ENCODE data around the gene DMXL1.

DMXL1 gene

GRCh38 chr5:119269061-119269944 lies 198.4 kb downstream of the DMXL1 start:
- no peak for DNase-seq (ENCODE audit: low read depth, low spot score)

DNA sequence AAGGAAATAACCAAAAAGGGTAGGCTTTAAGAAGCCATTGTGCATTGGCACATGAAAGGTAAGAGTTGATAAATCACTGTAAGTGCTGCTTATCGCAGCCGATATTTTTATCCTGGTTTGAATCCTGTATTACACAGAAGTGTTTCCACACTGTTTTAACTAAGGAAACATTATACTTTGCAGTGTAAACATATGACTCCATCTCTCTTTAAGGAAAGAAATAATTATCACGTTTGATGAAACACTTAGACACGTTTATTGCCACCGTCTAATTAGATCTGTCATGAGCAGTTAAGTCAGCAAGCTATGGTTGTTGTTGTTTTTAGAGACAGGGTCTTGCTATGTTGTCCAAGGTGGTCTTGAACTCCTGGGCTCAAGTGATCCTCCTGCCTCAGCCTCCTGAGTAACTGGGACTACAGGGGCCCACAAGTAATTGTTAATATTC lies 199.3 kb downstream of the DMXL1 start:
- no peak for DNase-seq (ENCODE audit: low read depth, low spot score)

GRCh38 chr5:119270960-119271757 lies 200.3 kb downstream of the DMXL1 start:
- DNase-seq (ENCODE audit: low read depth, low spot score) = no peak

DNA sequence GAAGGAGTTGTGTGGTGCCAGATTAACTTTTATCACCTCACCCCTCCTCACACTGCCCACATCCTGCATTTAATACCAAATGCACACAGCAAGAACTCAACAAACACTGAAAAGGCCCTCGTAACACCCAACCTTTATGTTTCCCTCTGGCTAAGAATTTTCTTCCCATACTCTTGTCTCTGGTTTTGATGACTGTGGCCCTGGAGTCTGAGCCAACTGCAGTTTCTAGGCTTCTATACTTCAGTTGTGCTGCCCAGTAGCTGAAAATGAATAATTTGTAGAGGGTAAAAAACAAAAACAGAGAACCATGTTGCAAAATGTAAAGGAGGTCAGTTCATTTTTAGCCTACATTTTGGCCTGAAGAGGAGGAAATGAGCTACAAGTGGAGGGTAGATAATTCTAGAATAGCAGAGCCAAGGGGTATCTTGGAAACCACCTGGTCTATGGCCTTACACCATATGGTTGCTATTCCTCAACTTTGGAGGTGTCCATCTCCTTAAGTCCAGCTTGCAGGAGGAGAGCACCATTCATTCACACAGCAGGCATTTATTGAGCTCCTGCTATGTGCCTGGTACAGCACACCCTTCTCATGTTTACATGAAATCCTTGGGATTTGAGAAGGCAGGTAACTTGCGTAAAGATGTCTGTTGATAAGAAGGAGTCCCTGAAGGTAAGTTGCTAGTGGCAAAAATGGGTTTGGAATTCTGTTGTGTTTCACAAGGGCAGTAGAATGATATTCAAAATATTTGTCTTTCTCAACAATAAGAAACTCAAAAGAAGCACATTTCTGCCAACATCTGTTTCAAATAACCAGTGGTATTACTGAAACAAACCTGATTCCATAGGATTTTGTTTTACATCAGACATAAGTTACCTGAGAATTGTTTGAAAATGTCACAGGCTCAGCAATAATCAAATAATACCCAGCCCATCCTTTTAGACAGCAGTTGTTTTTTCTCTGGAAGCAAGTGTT lies 201.2 kb downstream of the DMXL1 start:
- DNase-seq (ENCODE audit: low read depth, low spot score) = no peak

GRCh38 chr5:119273391-119273839 lies 202.5 kb downstream of the DMXL1 start:
- no peak for DNase-seq (ENCODE audit: low read depth, low spot score)

DNA sequence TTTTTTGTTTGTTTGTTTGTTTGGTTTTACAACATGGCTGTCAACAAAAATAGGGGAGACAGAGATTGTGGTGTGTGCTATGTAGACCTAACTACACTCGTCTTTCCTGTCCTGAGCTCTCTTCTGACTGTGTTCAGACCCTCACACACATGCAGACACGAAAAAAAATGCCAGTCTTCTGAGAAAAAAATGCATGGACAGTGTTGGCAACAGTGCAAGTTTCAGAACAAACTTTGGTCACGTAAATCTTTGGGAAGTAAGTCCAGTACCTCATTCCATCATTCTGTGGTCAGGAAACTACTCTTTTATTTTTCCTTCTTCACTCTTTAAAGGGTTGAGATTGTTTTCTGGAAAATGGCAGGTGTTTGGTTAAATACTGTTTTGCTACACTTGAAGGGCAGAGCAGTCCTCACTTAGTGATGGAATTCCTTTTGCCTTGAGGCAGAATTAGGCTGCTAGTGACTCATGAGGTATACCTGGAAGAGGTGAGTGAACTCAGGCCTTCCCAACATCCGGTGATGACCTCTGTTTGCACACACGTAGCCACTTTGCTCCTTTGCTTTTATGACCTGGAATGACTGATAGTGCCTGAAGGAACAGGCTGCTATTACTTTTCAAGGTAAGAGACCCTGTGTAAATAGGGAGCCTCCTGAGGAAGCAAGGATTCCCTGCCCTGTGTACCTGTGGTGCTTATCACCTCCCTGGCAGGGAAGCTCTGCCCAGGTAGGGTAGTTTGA lies 203.3 kb downstream of the DMXL1 start:
- peak; percentile 88 for DNase-seq (ENCODE audit: low read depth, low spot score)

DNA sequence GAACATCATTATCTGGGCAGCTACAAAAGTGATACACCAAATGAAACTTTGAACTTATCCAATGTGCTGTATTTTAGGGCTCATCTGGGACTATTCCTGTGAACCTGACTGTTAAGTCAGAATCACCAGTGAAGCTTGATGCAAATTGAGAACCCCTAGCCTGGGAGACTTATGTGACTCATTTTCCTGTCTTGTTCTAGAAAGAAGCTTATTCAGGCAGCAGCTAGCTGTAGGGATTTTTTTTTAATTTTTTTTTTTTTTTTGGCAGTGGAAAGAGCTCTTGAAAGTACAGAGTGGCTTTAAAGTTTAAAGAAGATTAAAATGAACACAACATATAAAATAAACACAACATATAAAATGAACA lies 203.9 kb downstream of the DMXL1 start:
- no peak for DNase-seq (ENCODE audit: low read depth, low spot score)

GRCh38 chr5:119275146-119275545 lies 204.3 kb downstream of the DMXL1 start:
- DNase-seq (ENCODE audit: low read depth, low spot score) = no peak

GRCh38 chr5:119275601-119276173 lies 204.8 kb downstream of the DMXL1 start:
- no peak for DNase-seq (ENCODE audit: low read depth, low spot score)

DNA sequence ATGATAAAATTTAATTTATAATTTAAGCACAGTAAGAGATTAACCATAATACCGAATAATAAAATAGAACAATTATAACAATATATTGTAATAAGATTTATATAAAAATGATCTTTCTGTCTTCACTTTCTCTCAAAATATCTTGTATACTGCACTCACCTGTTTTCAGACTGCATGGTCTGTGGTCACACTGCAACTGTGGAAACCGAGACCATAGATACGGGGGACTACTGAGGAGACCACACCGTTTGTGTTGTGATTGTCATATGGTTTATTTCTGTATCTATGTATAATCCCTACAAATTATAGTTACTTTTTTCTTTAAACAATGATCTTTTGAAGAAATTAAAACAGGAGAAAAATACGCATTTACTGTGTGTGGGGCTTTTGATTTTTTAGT lies 206.1 kb downstream of the DMXL1 start:
- no peak for DNase-seq (ENCODE audit: low read depth, low spot score)

- DNase-seq (ENCODE audit: low read depth, low spot score) = no peak
Measured at GRCh38 chr5:119279093-119279492, 208.2 kb downstream of the DMXL1 start.

DNA sequence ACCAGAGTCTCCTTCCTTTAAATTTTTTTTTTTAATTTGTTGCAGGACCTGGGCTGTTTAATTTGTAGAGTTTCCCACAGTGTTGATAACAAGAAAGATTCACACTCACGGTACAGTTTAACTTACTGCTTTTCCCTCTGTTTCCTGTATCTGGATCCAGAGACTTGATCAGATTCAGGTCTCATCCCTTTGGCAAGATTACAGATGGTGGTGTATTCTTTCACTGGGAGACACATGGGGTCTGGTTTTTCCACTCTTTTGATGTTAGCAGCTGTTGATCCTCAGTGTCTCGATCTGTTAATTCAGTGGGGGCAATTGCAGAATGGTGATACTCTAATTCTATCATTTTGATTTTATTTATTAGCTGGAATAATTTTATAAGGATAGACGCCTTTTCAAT lies 209.5 kb downstream of the DMXL1 start:
- DNase-seq (ENCODE audit: low read depth, low spot score) = no peak

GRCh38 chr5:119282628-119283027 lies 211.7 kb downstream of the DMXL1 start:
- no peak for DNase-seq (ENCODE audit: low read depth, low spot score)

DNA sequence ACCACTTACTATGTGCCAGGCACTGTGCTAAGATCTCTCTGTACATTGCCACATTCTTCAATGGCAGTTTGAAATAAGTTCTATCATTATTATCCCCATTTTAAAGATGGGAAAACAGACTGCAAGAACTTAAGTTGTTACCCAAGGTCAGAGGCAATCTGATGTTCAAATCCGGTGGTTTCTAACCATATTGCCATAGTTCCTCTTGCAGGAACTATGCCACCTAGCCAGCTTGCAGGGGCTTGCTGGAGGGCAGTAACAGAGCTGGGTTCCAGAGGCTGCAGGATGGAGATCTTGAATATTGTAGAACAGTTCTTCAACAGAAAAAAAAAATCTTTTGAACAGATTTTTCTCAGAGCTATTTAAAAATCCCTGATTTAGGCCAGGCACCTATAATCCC lies 213.1 kb downstream of the DMXL1 start:
- DNase-seq (ENCODE audit: low read depth, low spot score) = no peak

DNA sequence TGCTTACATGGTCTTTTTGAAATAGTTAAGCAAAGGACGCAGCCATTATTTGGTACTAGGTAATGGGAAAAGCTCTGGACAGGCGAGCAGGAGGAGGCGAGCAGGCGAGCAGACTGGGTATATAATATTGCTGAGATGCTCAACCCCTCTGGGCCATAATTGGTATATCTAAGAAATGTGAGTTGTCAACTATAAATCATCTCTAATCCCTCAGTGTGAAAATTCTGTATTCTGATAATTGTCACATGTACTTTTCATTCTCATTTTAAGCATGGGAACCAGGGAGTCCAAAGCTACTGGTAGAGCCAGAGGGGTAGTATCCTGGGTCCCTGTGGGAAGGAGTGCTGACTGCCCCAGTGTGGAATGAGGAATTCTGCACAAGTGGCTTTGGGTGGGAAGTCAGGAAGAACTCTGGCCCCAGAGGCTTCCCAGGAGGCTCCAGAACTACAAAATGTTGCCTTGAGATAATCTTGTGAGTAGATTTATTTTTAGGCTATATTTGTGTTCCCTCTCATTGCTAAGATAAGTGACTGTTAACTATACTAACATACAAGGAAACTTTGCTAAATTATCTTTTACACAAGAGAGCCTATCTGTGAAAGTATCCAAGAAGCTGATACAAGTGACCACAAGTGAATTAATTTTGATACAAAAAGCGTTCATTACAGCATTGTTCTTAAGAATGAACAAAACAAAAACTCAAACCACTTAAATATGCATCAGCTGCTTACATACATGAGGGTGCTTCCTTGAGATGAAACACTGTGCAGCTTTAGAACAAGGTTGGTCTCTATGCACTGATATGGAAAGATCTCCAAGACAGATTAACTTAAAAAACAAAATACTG lies 214.4 kb downstream of the DMXL1 start:
- no peak for DNase-seq (ENCODE audit: low read depth, low spot score)

DNA sequence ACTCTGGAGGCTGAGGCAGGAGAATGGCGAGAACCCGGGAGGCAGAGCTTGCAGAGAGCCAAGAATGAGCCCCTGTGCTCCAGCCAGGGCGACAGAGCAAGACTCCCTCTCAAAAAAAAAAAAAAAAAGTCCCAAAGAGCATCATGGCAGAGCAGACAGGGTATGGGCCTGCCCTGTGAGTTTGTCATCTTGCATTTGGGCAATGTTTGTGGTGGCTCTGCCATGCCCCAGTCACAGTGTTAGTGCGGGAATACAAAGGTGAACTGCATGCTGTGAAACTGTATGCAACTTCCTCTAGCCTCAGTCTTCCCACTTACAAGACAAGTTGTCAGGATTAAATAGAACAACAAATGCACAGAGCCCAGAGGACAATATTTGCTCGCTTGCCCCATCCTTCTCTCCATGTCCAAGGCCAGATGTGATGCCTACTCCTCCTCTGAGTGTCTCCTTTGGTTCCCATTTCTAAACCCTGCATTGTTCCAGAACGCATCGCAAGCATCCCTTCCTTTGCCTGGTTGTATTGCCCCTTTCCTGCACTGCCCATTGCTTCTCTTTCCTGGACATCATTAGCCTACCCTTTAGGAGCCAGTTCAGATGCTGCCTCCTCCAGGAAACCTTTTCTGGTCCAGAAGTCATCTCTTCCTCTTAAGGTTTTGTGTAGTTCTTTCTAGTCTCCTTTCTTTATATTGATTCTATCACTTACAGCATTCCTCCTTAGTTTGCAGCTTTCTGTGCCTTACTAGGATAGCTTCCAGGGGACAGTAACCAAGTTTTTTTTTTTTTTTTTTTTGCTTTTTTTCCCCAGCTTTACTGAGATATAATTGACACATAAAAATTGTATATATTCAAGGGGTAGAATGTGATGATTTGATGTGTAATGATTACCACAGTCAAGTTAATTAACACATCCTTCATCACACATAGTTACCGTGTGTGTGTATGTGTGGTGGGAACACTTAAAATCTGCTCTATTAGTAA lies 215.9 kb downstream of the DMXL1 start:
- no peak for DNase-seq (ENCODE audit: low read depth, low spot score)

GRCh38 chr5:119287547-119288111 lies 216.7 kb downstream of the DMXL1 start:
- DNase-seq (ENCODE audit: low read depth, low spot score) = no peak

Data from ELF-1 (cell line).